CD4-positive, alpha-beta T cell treated with Interleukin-1 beta for 1 hour (primary cell): Measurements from ENCODE around the gene AQP1.

Experiments
- DNase-seq, 2 donors: peaks; one replicate each; pipeline ENCODE4 v3.0.0-alpha.2; 2020 to 2022

The AQP1 gene

GRCh38 chr7:30886608-30887011, 25.0 kb upstream of the AQP1 start:
- no peak for DNase-seq

GRCh38 chr7:30887464-30887872, 24.2 kb upstream of the AQP1 start:
- DNase-seq: no peak

DNA sequence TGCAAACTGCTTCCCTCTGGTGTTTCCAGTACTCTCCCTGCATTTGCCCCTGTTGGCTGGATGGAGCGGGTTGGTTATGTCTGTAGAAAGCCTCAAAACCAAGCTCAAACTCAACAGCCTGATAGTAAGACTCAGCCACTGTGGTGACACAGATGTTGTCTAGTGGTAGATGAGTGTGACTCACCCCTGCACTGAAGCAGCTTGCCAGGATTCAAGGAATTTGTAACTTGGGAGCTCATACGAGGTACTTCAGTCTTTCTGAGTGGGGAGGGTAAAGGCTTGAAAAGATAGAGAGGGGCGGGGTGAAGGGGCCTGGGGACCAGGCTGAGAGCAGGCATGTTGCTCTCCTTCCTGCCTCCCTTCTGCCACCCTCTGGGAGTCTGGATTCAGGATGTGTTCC, 22.9 kb upstream of the AQP1 start:
- no peak for DNase-seq

GRCh38 chr7:30890226-30890625, 21.4 kb upstream of the AQP1 start:
- DNase-seq: no peak

DNA sequence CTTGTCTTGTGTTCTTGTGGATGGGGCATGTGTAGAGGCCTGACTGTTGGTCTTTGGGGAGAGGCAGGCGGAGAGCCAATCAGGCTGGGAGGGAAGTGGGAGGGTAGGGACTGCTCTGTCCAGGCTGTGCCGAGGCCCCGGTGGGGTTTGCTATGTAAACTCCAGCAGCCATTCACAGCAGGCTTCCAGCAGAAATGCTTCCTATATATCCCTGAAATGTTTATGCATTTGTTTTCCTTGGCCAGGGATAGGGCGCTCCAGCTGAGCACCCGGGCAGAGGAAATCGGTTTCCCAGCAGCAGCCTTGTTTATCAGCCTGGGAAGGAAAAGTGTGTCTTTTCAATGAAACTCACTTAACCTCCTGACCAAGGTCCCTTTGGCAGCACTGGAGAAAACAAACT, 18.3 kb upstream of the AQP1 start:
- DNase-seq: no peak

- no peak for DNase-seq
Observed at GRCh38 chr7:30894009-30894408, 17.6 kb upstream of the AQP1 start.

DNA sequence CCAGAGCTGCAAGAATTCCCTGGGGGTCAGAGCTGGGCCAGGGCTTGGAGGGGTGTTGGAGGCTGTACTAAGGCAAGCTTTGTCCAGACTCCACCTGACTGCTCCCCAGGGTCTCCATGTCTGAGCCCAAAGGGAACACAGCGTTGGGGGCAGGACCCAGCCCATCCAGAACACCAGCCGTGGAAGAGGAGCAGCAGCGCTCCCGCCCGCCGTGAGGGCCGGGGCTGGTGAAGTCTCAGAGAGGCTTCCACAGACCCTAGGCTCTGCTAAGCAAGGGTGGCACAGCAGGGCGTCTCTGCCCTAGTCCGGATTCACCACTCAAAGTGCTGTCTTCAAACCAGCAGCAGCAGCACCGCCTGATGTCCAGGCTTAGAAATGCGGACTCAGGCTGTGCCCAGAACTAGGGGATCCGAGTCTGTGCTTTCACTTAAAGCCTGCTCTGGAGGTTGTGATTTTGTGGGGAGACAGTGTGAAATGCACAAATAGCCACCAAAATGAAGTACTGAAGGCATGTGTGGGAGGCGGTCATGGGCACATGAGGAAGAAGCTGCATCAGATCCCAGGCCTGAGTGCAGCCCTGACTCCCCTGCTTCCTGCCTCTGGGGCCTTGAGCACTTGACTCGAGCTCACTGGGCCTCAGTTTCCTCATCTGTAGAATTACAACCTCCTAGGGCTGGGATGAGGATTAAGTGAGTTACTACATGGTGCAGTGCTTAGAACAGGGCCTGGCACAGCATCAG, 16.6 kb upstream of the AQP1 start:
- DNase-seq: no peak

GRCh38 chr7:30896036-30896435, 15.6 kb upstream of the AQP1 start:
- no peak for DNase-seq

GRCh38 chr7:30896783-30897637, 14.6 kb upstream of the AQP1 start:
- no peak for DNase-seq

- no peak for DNase-seq
Observed at GRCh38 chr7:30897770-30898169, 13.9 kb upstream of the AQP1 start.

- DNase-seq: no peak
Observed at GRCh38 chr7:30898411-30898810, 13.2 kb upstream of the AQP1 start.

- DNase-seq: no peak
Observed at GRCh38 chr7:30899066-30899465, 12.6 kb upstream of the AQP1 start.

DNA sequence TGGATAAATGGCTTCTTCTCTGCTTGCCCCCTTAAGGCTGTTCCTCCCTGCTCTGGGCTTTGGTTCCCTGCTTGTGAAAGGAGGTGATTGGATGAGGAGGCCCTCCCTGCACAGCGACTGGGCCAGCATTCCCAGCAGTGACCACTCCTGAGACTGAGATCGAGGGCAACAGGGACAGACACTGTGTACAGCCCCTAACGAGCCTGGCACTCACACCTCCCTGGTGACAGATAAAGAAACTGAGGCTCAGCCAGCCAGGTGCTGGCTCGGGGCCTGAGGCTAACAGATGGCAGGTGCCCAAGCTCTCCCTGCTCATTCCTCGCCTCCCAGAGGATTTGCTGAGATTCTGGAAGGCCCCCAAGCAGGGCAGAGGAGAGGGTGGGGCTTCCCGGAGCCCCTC, 12.0 kb upstream of the AQP1 start:
- no peak for DNase-seq

DNA sequence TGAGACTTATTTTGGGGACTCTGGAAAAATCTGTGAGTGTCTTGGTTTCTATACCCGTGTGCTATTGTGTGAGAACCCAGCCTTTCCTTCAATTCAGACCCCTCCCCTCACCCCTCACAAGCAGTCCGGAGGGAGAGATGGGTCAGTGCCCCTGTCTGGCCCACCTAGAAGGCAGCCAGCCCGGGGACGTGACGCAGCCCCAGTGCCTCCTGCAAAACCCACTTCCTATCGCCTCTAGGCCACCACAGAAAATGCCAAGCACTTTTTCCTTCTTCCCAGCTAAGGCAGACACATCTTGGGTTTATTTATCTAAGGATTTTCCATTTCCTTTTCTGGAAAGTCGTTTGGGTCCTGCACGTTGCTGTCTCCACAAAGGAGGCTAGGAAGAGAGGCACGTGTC, 11.6 kb upstream of the AQP1 start:
- no peak for DNase-seq

DNA sequence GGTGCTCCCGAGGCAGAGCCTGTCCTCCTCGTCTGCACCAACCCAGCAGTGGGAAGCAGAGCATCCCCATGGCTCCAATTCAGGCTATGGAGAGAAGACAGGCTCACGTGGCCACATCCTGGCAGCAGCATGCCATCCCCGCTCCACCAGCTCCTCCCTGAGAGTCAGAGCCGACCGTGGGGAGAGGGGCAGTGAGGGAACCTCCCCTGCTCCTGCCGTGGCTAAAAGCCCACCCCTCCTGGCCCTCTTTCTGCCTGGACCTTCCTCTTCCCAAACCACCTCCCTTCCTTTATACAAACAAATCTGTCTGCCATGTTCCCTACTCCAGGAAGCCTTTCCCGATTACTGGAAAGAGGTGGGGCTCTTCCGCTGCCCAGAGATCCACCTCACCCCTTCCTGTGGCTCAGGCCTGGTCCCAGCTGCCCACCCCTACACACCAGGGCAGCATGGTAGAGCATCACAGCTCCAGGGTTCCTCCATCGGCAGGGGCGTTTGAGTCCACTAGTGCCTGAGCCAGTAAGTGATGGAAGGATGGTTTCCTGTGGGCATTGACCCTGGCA, 10.8 kb upstream of the AQP1 start:
- no peak for DNase-seq

DNA sequence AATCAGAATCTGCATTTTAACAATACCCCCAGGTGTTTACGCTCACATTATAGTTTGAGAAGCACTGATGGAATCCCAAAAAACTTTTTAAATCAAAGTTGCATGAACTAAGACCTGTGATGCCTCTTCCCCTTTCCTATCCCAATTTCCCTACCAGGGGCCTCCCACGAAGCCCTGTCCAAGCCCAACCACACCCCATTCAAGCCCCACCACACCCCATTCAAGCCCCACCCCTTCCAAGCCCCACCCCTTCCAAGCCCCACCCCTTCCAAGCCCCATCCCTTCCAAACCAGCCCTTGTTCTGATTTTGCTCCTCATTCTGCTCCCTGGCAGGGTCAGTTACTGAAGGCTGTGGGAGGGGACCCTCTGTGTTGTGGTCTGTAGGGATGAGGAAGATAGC, 9.8 kb upstream of the AQP1 start:
- DNase-seq: no peak

DNA sequence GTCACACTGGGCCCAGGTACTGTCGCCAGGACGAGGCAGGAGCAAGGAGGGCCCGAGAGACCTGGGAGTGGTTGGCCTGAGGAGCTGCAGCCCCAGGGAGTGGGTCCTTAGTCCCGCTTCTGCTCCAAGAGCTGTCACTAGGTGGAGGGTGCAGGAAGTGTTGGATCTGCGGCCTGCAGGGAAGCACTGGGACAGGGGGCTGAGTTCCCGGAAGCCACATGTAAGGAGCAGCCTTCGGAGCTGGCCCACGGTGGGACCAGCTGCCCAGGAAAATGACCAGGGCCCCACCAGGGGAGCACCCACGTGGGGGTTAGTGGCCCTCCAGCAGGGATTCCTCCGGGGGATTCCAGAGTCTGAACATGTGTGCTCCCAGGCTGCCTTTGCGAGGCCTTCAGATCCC, 9.2 kb upstream of the AQP1 start:
- no peak for DNase-seq

DNA sequence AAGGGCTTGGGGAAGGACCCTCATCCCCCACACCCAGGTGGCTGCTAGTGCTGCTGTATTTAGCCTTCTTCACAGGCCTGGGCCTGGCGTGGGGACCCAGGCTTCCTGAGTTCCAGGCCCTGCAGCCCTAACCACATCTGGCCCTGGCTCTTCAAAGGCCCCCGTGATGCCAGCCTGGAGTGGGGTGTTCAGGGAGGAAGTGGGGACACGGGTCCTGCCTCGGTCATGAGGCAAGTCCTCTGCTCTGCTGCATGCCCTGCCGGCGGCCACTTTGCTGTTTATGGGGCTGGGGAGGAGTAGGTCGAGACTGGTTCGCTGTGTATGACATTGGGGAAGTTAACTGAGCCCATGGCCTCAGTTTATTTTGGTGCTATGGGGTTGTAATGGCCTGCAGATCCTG, 8.5 kb upstream of the AQP1 start:
- DNase-seq: no peak

DNA sequence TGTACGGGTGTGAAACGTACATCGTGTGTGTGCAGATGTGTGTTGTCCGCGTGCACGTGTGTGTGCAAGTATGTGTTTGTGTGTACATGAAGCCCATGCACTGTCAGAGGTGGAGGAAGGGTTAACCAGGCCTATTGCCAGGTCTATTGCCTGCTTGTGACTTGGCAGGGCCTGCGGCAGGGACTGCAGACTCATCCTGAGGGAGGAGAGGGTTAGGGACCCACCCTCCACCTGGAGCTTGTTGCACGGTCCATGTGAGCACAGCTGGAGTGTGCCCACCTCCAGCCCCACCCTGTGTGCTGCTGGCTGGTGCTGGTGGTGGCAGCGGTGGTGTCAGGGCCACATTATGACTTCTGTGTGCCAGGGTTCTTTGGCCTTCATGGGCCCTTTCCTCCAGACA, 7.1 kb upstream of the AQP1 start:
- DNase-seq: no peak

GRCh38 chr7:30905078-30906012, 6.3 kb upstream of the AQP1 start:
- DNase-seq: no peak

DNA sequence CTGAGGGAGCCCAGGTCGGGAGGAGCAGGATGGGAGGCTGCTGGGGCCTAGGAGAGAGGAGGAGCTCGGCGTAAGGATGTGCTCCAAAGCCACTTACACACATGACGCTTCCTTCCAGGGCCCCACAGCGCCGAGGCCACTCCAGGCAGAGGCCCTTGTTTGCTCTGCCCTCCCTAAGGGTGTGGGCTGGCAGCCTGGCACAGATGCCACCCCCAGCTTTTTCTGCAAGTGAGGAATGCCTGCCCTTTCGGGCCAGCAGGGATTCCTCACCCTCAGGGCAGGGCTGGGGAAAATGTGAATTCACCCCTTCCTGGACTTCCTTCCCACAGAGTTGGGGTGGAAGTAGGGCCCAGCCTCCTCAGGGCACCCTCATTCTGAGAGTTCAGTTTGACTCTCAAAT, 5.6 kb upstream of the AQP1 start:
- DNase-seq: no peak

DNA sequence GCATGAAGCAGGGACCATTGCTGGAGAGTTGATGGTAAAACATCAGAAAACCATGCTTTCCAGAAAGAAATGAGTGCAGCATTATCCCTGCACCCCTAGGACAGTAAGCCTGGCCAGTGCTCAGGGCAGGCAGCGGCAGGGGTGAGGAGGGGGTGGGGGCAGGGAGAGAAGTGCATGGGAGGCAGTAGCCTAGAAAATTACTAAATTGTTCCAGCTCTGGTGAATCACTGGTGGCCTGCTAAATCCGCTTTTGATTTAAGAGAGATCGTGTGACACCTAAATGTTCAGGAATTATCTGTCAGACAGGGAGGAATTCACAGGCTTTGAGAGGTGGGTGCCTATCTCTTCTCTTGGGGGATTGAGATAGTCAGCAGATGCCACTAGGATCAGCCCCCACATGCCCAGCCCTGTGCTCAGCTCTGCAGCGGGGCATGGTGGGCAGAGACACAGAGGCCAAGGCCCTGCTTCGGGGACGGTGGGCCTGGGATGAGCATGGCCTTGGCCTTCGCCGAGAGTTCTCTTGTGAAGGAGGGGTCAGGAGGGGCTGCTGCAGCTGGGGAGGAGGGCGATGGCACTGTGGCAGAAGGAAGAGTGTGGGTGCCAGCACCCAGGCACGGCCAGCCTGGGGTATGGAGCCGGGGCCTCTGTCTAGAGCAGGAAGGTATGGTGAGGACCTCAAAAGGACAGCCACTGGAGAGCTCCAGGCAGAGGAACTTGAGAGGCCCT, 5.0 kb upstream of the AQP1 start:
- DNase-seq: no peak
